ENCODE measurements around the gene ZNF853. TPM values are rescaled to one million over a fixed set of nuclear protein-coding genes. Genes with fewer than 3 reads are reported as not detected.

ZNF853 gene
- total and polyA plus RNA-seq, 10 of the 15 experiments (the other 5 are each of a cell fraction or from before 2014, with no cell fraction given): 0.04 to 0.26 (median 0.05) TPM; not detected in 4

- TF ChIP-seq MTA2 (IDR thresholded peaks at IDR 0.05; ENCODE audit: low read depth) (no peak), STAT1 (conservative IDR thresholded peaks at IDR 0.05) (no peak), POLR2A (IDR thresholded peaks at IDR 0.05; ENCODE audit: low read depth, low read length) (0 out of 2 replicates have a peak, but pooled peaks have one; percentile 31)
These were observed 37.1 kb downstream of the ZNF853 start (continued) for GRCh38 chr7:6652446-6653011.

- ChIA-PET CTCF (no interaction called here), POLR2A (no interaction called here)
- H3K4me3 ChIP-seq: no peak overlapping the region
These were observed 37.9 kb downstream of the ZNF853 start for GRCh38 chr7:6653071-6654003.

More at GRCh38 chr7:6653071-6654003, 37.9 kb downstream of the ZNF853 start:
- no peak for TF ChIP-seq NFIC (IDR thresholded peaks at IDR 0.05; ENCODE audit: low read depth, low read length)
- no peak for TF ChIP-seq HDGF (IDR thresholded peaks at IDR 0.05)
- TF ChIP-seq STAT1 (conservative IDR thresholded peaks at IDR 0.05): no peak
- no peak for TF ChIP-seq SUPT20H (IDR thresholded peaks at IDR 0.05; ENCODE audit: borderline replicate concordance, control insufficient read depth, low read depth, low read length)
- no peak for TF ChIP-seq CHD1 (IDR thresholded peaks at IDR 0.05; ENCODE audit: low read depth, low read length)
- Histone ChIP-seq H3K4me1 (ENCODE audit: control insufficient read depth, insufficient read depth, low read length) (no peaks in the 10 kb centered on the region), H3K27me3 (replicated peaks in 1 of 2; ENCODE audit: control insufficient read depth in 2 of 2, insufficient read depth in 2 of 2, low read length in 1 of 2) (no peaks in the 10 kb centered on the region), H3K4me2 (ENCODE audit: control insufficient read depth, insufficient read depth) (no peak overlapping the region), H3K9ac (ENCODE audit: control insufficient read depth, insufficient read depth, low read length) (no peak overlapping the region), H3K27ac (ENCODE audit: control insufficient read depth, insufficient read depth) (no peak overlapping the region), H3K36me3 (ENCODE audit: control insufficient read depth in 2 of 2, insufficient read depth in 2 of 2, low read length in 1 of 2) (peaks cover 13 to 34% of the 10 kb centered on the region in 2 experiments), H3K9me3 (replicated peaks; ENCODE audit: control insufficient read depth, insufficient read depth, low read length) (peaks cover 13% of the 10 kb centered on the region; the same call in 2 of the 3 replicates), H4K20me1 (ENCODE audit: control insufficient read depth, insufficient read depth) (no peaks in the 10 kb centered on the region), H2AFZ (ENCODE audit: control insufficient read depth, low read depth, low read length) (no peak overlapping the region), H3K79me2 (ENCODE audit: control insufficient read depth, insufficient read depth, low read length) (no peaks in the 10 kb centered on the region)
- ATAC-seq (no peak), FAIRE-seq (no peak), DNase-seq (ENCODE audit: low read depth, low spot score) (no peak)
- ChIA-PET SMC1A (ENCODE audit: uncharacterized antibody, unreplicated experiment) (no interaction called here), RAD21 (ENCODE audit: unreplicated experiment) (no interaction called here)
- in situ Hi-C loops (cut with MboI): no loop called here
- over 99% methylated on average over 65 of the region's 146 CpGs for WGBS (ENCODE audit: insufficient coverage, insufficient replicate concordance, low lambda C conversion rate, missing lambda C conversion rate)
- intact Hi-C loops (cut with micrococcal nuclease; ENCODE audit: unreplicated experiment): no loop called here
- BruUV-seq (replicated peaks): no TSS peak
